Measurements from ENCODE around the gene CD6. TPM values are rescaled to one million over a fixed set of nuclear protein-coding genes. Genes with fewer than 3 reads are reported as not detected.

The CD6 gene
- total and polyA plus RNA-seq, 3 donors from 2014 or later: 0.87 to 3.1 (median 1.6) TPM

DNA sequence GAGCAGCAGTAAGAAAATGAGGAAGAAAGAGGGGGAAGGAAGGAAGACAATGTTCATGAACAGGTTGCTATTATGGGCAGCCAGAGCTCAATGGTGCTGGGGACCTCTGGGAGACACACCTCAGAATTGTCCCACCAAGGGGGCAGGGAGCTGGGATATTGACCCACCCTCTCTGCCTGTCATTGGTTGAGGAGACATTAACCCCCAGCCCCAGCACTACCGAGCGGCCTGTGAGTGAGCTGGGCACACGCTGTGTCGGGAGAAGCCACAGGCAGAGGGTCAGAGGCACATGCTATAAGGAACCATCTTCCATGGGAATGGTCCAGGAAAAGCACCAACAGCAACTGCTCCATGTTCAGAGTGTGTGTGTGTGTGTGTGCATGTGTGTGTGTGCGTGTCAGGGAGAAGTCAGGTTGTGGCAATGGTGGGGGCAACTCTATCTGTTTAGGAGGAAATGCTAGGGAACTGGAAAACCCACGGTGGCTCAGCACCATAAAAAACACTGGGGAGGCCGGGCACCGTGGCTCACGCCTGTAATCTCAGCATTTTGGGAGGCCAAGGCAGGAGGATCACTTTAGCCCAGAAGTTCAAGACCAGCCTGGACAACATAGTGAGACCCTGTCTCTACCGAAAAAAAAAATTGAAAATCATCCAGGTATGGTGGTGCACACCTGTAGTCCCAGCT, 49.2 kb downstream of the CD6 start:
- DNase-seq: no peak
- Histone ChIP-seq H3K9me3 (no peaks in the 10 kb centered on the region), H3K27ac (no peak overlapping the region), H3K4me3 (no peak overlapping the region), H3K36me3 (ENCODE audit: low read depth, missing control alignments) (no peaks in the 10 kb centered on the region), H3K27me3 (no peaks in the 10 kb centered on the region), H3K4me1 (no peaks in the 10 kb centered on the region)
- WGBS, 2 donors: 88 to 94% methylated on average over 10 of the region's 10 CpGs
- intact Hi-C loops (cut with DNase I; ENCODE audit: low total_unique reads): no loop called here
- TF ChIP-seq, protein P1, sequence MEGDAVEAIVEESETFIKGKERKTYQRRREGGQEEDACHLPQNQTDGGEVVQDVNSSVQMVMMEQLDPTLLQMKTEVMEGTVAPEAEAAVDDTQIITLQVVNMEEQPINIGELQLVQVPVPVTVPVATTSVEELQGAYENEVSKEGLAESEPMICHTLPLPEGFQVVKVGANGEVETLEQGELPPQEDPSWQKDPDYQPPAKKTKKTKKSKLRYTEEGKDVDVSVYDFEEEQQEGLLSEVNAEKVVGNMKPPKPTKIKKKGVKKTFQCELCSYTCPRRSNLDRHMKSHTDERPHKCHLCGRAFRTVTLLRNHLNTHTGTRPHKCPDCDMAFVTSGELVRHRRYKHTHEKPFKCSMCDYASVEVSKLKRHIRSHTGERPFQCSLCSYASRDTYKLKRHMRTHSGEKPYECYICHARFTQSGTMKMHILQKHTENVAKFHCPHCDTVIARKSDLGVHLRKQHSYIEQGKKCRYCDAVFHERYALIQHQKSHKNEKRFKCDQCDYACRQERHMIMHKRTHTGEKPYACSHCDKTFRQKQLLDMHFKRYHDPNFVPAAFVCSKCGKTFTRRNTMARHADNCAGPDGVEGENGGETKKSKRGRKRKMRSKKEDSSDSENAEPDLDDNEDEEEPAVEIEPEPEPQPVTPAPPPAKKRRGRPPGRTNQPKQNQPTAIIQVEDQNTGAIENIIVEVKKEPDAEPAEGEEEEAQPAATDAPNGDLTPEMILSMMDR (IDR thresholded peaks at IDR 0.05): no peak
- no peak for TF ChIP-seq POLR2A (IDR thresholded peaks at IDR 0.05)

DNA sequence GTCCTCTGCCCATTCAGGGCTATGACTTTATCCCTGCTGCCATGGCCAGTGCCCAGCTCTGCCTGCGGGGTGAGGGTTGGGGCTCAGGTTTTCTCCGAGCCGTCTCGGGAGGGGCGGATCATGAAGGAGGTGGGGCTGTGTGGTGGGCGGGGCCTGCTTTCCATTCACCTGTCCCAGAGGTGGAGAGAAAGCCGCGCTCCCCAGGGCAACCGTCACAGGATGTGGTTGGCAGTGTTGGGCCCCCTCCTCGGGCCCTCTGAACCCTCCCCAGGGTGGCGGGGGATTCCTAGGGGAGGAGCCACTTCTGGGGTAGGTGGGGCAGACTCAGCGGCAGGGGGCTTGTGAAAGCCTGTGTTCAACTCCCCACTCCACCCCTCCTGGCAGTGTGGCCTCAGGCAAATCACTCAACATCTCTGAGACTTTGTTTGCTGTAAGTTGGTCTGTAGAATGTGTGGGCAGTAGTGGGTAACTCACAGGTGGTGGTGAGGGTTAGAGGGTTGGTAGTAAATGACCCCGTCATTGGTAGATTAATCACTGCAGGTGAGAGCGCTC, 50.3 kb downstream of the CD6 start:
- Histone ChIP-seq H3K27ac (no peak overlapping the region), H3K27me3 (no peaks in the 10 kb centered on the region), H3K36me3 (ENCODE audit: low read depth, missing control alignments) (no peaks in the 10 kb centered on the region), H3K4me1 (peaks cover 5% of the 10 kb centered on the region), H3K9me3 (no peaks in the 10 kb centered on the region), H3K4me3 (no peak overlapping the region)
- TF ChIP-seq, protein P1 (IDR thresholded peaks at IDR 0.05): no peak
- no peak for TF ChIP-seq POLR2A (IDR thresholded peaks at IDR 0.05)
- intact Hi-C loops (cut with DNase I; ENCODE audit: low total_unique reads): no loop called here
- DNase-seq: peak; percentile 39
- 29 to 34% methylated on average over 14 of the region's 14 CpGs for WGBS, 2 donors

DNA sequence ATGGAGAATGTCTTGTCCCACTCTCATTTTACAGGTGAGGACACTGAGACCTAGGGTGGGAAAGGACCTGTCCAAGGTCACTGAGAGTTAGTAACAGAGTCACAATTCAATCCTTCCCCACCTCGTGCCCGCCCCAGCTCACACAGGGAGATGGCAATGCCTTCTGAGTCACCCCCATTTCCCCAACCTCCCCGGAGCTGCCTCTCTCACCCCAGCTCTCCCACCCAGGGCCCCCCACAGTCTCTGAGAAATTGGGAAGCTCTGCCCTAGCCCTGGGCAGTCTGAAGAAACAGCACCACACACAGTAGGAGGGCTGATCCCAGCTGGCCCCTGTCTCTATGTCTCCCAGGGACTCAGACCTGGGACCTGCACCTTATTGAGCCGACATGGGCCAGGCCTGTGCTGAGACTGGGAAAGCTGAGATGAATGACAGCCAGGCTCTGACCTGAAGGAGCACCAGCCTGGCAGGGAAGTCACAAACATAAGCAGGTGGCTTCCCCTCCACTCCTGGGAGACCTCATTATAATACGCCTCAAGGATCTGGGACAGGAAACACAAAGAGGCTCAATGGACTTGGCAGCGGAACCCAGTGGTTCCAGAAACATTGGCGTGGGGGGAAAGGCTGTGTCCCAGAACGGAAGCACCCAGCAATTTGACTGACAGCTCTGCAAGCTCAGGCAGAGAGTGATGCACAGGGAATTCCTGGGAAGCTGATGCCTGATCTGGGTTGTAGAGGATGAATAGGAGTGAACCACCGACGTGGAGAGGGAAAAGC, 51.0 kb downstream of the CD6 start:
- H3K36me3 ChIP-seq (ENCODE audit: low read depth, missing control alignments): no peaks in the 10 kb centered on the region
- intact Hi-C loops (cut with DNase I; ENCODE audit: low total_unique reads): no loop called here
- 68 to 81% methylated on average over 7 to 10 of the region's 10 CpGs for WGBS, 2 donors
- H3K27me3 ChIP-seq: no peaks in the 10 kb centered on the region
- H3K4me3 ChIP-seq: no peak overlapping the region
- H3K27ac ChIP-seq: no peak overlapping the region
- no peak for DNase-seq
- H3K9me3 ChIP-seq: no peaks in the 10 kb centered on the region
- H3K4me1 ChIP-seq: peaks cover 7% of the 10 kb centered on the region
- no peak for TF ChIP-seq POLR2A (IDR thresholded peaks at IDR 0.05)
- TF ChIP-seq, protein P1 (IDR thresholded peaks at IDR 0.05): no peak

DNA sequence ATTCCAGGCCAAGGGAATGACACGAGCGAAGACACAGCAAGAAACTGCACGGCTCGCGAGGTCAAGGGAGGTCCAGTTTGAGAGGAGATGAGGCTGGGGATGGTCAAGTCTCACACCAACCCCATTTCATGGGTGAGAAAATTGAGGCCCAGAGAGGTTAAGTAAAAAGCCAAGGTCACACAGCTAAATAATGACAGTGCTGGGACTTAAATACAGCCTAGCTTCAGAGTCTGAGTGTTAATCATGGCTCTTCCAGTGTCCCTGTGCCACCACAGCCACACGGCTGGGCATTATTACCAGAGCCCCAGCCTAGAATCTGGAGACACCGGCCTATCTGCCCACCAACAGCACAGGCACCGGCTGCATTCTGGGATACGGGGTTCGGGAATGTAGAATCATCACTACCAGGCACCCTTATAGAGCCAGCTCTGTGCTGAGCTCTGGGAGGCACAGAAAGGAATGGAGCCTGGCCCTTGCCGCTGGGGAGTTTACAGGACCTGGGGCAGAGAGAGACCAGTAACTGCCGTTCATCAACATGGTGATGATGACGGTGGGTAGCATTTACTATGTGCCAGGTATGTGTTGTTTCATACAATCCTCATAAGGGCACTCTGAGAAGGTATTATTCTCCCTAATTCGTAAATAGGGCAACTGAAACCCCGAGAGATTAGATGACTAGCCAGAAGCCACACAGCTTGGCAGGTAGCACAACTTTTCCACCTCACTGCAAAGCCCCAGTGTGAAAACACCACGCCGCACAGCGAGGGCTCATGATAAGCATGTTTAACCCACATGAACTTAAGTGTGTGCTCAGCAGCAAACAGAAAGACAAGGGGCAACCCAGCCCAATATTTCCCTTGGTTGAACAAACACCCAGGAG, 51.8 kb downstream of the CD6 start:
- TF ChIP-seq, protein P1 (IDR thresholded peaks at IDR 0.05): no peak
- no peak overlapping the region for H3K27ac ChIP-seq
- no peaks in the 10 kb centered on the region for H3K27me3 ChIP-seq
- H3K4me3 ChIP-seq: no peak overlapping the region
- 74 to 78% methylated on average over 15 to 18 of the region's 18 CpGs for WGBS, 2 donors
- intact Hi-C loops (cut with DNase I; ENCODE audit: low total_unique reads): no loop called here
- no peaks in the 10 kb centered on the region for H3K36me3 ChIP-seq (ENCODE audit: low read depth, missing control alignments)
- no peaks in the 10 kb centered on the region for H3K9me3 ChIP-seq
- H3K4me1 ChIP-seq: peaks cover 7% of the 10 kb centered on the region
- no peak for DNase-seq
